Fibroblast of skin of right quadriceps (primary cell): ENCODE results near the gene PLCB1.
A peak's percentile ranks its signal among the peaks of the same experiment; 100 is the strongest.

Experiments used
- DNase-seq: peaks from one replicate; pipeline ENCODE4 v3.0.0-alpha.2; 2013

The PLCB1 gene

DNA sequence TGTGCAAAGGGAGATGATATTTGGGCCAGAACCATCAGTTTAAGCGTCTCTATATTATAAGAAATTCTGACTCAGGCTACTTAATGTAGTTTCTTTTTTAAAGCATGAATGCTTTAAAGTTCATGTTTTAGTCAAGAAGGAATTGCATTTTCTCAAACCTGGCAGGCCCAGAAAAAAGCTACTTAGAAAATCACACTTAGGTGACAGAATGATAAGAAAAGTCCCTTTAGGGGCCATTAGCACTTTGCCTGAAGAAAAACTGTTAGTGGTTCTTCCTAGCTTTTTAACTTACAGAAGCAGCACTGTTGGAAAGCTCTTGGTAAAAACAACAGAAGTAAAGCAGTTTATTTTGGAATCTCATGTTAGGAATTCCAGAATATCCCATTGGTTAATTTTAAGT, 387.8 kb downstream of the PLCB1 start:
- no peak for DNase-seq

DNA sequence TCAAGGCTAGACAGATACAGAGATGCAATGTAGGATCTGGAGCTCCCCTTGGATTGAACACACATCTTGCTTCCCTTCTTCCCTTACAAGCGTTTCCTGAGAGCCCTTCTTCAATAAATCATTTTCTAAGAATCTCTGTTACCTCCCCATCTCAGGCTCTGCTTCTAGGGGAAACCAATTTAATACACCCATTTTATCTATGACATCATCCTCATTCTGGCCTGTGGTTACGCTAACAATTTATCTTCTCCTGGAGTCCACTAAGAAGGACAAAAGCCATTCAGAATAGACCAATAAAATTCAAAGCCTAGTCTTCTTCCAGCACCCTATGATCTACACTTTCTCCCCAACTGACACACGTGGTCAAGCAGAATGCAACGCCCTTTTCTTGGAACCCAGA, 390.1 kb downstream of the PLCB1 start:
- DNase-seq: no peak

DNA sequence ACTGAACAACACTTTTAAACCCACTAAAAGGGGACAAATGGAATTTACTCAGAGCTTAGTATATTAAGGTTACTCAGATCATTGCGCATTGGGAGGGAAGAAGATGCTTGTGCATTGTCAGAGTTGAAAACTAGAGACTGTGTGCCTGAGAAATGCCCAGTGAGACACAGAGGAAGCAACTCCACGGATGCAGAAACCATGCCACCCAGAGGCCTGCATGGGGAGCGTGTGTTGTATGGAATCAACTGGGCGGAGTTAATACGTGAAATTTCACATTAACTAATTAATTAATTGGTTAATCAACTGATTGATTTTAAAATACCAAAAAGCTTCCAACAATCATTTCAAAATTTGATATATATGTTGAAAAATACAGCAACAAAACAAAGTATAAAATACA, 391.6 kb downstream of the PLCB1 start:
- DNase-seq: no peak

DNA sequence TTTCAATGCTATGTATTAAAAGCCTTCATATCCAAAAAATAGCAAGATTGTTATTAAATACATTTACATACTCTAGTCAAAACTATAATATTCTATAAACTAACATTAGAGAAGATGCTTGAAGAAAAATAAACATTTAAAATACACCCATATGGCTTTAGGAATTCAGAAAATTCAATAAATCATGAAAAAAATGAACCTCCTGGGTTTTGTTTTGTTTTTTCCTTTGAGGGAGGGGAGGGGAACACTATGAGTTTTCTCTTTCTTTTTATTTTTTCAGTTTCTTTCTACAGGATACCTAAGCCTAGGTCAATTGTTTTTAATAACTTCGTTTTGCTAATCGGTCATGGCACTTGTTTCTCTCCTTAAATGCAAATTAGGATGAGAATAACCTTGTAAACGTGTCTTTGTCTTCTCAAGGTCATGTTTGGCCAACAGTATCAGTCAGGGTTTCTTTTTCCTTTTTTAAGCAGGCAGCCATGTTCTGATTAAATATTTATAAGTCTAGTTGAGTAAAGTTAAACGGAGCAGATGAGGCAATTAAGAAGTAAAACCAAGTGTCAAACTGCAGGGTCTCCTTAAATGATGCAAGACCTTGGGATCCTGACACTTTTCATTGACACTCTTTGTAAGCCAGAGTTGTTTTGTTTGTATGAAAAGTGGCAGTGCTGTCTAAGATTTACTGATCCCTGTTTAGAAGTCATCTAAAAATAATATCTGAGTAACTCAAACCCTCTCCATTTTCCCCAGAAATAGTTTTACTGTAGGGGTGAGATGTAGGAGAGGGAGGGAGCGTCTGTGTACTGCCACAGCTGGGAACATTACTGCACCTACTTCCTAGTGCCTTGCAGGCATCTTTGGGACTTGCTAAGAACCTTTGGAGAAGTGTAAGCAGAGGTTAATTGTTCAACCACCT, 392.3 kb downstream of the PLCB1 start:
- no peak for DNase-seq

DNA sequence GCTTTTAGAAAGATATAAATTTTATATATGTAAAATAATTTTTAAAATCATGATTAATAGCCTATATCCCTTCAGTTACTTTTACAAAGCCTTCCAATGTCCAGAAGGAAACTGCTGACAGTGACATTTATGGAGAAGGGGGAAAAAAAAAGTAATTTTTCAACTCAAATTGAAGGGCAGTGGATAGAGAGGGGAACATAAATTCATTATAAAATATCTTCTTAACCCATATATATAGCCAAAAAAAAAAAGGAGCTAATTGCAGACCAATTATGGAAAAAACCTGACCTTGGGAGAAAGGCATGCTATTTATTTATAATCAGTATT, 392.9 kb downstream of the PLCB1 start:
- DNase-seq: no peak

DNA sequence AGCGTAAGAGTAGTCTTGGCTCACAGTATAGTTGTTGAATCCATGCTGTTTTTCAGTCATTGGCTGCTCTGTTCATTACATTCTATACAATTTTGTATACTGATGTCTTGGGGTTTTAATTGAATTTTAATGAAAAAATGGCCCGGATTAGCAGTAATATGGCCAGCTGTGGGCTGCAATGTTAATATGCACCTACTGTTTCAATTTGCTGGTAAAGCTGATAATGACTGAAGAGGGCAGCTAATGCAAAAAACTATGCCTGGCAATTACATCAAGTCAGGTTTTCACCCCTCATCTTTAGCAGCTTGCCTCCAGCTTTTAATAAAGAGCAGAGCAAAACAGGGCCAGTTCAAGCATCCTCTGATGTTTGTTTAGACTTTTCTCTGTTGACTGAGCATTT, 394.5 kb downstream of the PLCB1 start:
- DNase-seq: no peak

DNA sequence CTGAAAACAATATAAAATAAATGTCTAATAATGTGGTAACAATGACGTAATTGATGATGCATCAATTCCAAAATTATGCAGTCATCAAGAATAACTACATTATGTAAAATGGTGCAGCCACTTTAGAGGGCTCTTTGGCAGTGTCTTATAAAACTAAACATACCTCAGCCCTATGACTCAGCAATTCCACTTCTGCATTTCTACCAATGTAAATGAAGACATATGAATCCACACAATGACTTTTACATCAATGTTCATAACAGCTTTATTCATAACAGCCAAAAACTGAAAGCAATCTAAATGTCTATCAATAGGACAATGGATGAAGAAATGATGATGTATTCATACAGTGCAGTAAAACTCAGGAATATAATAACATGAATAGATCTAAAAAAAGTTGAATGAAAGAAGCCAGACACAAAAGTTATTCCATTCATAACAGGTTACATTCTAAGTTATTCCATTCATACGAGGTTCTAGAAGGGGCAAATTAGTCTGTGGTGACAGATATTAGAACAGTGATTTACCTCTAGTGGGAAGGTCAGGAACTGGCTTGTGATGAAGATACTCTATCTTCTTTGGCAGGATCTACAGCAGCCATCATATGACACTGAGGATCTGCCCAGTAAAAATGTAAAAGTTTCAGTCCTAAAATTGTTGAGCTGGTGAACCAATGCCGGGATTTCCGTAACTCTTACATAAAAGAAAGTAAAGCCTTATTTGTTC, 396.1 kb downstream of the PLCB1 start:
- peak; percentile 87 for DNase-seq

DNA sequence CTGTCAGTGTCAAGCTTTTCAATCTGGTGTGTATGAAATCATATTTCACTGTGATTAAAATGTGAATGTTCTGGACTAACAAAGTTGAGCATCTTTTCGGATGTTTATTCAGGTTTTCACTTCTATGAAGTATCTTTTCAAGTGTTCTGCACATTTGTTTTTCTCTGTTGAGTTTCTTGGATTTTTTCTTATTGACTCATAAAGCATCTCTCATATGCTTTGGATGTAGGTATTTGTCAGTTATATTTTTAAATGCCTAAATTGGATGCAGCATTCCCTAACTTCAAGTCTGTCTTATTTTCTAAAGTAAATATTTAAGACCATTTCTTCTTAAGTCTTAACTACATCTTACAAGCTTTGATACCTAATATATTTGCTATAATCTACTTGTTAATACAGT, 398.0 kb downstream of the PLCB1 start:
- peak; percentile 11 for DNase-seq

DNA sequence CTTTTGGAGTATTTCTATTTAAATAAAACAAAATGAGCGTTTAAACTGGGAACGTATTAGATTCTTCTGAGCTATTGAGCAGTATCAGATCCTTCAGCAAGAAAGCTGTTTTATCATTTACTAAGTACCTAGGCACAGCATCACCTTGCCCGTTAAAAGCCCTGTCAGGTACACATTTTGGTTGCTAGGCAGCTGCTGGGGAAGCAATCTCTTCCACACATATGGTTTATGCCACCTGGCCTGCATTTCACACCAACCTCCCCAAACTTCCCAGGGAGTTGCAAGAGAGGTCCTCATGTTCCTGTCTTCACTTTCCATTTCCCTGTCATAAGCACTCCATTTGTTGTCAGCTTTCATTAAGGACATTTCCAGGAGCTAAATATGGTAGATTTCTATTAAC, 400.1 kb downstream of the PLCB1 start:
- no peak for DNase-seq

DNA sequence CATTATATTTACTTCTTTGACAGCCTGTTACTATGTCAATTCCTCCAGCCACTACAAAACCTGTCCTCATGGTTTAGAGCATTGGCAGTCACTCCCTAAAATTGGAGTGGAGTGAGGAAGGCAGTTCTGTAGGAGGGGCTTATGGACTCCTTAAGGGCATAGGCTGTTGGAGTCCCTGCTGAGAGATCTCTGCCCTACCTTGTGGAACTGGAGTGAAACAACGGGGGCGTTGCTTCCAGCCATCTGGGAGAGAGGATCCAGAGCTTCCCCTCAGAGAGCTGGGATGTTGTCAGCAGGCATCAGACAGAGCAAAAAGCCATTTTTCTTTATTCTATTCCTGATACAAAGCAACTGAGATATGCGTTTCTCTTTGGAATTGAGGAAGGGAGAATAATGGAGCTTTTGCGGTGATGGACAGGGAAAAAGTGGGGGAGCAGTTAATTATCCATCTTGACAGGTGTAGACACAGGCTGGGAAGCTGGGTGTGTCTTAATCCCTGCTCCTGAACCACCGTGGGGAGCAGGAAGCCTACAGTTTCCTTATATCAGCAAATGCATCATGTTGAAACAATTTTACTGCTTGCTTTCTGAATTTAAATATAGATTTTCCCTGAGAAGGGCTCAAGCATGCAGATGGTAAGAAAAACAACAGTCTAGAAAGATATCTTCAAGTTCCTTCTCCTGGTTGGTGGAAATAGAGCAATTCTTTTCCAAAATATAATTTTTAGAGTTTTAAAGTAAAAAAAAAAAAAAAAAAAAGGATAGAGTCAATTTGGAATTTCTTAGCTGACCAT, 402.5 kb downstream of the PLCB1 start:
- DNase-seq: no peak

DNA sequence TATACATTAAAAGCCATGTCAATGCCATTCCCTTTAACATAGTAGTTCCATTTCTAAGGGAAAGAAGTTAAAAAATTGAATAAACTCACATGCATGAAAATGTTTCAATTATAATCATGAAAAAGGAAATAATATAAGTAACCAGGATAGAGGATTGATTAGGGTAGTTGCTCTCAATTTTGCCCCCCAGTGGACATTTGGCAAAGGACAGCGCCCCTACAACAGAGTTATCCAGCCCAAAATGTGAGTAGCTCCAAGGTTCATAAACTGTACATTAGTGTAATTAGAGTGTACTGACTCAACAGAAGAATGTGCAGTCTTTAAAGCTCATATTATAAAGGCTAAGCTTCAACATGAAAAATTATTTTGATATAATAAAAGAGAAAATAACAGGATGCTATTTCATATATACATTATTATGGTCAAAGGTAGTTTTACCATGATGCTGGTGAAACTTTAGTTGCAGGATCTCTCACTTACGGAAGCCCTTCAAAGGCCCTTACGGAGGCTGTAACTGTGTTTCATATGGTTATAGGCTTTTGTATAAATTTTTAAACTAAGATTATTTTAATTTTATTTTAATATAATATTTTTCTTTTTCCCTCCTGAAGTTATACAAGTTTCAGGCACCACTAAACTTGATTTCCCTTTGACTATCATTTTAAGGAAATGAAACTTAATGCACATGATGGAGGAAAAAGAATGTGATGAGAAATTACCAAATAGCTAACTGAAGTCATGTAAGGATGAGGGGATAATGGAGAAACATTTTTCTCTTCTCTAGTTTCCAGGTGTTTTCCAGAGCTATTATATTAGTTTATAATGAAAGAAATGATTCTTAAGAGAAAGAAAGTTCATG, 403.6 kb downstream of the PLCB1 start:
- DNase-seq: peak; percentile 10

DNA sequence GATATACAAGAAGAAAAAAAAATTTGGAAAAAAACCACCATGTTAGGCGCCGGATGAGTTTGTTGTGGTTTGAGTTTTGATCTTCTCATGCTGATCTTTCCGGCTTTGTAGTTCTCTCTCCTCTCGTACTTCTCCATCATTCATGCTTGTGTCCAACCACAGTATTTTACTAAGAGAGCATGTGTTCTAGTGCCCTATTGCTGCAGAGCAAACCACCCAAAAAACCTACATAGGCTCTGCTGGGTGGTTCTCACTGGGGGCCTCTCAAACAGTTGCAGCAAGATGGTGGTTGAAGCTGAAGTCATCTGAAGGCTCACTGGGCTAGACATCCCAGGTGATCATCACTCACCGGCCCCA, 404.2 kb downstream of the PLCB1 start:
- DNase-seq: no peak

DNA sequence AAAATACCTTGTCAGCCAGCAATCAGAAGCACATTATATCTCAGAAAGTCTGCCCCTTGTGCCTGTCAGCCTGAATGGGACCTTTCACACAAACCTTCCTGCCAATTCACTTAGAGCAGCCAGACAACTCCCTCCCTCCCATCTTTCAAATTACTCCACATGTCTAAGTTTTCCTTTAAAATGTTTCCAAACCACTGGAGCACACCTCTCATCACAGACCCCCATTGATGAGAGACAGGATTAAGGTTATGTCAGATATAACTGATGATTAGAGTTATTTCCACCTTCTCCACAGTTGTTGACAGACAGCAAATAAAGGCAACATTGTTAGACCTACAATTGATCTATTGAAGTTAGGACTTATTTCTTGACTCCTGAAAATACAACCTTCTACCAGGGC, 408.4 kb downstream of the PLCB1 start:
- no peak for DNase-seq

DNA sequence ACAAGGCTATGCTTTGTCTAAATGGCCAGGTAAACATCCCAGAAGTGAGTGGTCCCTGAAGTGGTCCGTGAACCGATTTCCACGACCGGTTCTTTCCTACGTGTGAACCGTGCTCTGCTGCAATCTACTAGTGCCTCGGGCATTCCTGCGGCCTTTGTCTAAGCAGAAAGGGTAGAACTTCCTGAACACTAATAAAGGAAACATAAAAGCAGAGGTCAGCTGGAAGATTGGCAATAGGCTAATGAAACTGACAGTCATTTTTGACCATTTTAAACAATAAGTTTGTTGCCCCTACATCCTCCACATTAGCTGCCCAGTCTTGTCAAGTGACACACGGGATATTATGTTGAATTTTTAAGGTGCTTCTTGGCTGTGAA, 410.0 kb downstream of the PLCB1 start:
- DNase-seq: no peak

DNA sequence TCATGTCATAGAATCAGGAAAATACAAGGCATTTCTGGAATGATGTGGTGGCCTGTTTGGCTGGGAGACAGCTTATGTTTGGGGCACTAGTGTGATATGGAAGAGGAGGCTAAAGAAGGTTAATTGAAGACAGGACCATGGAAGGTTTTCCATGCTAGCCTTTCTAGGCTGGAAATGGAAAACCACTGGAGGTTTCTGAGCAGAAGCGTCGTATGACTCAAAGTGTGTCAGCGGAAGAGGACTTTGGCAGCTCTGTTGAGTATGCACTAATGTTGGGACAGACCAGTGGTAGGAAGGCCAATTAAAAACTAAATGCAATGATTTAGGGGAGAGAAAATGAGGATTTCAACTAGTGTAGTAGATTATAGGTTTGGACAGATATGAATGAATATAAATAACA, 413.1 kb downstream of the PLCB1 start:
- peak; percentile 42 for DNase-seq

DNA sequence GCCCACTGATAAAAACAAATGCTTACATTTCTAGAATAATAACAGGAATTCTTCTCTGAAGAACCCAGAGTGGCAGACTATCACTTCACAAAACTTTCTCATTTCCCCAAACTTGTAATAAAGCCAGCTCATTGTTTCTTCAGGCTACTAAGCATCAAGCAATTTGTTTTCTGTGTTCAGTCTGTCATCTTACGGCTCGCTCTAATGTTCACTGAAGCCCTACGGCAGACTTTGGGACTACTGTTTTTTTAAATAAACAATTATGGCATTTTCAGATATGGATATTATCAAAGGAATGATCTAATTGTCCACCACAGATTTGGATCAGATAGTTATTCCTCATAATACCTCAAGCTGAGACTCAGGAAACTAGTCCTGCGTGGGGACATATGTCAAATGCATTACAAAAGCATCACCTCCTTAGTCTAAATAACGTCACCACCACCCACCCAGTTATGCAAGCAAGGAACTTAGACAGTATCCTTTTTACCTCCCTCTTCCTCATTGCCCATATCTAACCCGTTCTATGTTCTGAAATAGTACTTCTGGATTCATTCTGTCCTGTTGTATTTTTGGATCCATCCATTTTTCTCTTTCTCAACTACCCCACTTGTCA, 415.1 kb downstream of the PLCB1 start:
- no peak for DNase-seq

DNA sequence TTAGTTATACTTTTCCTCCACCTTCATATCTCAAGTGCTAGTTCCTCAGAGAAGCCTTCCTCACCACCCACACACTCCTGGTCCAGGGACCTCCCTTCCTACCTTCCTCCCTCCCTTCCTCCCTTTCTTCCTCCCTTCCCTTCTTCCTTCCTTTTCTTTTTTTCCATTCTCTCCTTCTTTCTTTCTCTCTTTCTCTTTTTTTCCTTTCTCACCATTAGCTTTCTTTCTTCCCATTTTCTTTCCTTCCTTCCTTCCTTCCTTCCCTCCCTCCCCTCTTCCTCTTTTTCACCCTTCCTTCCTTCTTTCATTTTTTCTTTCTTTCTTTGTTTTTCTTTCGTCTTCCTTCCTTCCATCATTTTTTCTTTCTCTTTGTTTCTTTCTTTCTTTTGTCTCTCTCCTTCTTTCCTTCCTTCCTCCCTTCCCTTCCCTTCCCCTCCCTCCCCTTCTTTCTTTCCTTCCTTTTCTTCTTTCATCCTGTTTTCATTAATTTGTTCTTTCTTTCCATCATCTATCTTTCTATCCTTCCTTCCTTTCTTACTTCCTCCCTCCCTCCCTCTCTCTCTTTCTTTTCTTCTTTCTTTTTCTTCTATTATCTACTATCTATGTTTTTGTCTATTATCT, 416.0 kb downstream of the PLCB1 start:
- no peak for DNase-seq

DNA sequence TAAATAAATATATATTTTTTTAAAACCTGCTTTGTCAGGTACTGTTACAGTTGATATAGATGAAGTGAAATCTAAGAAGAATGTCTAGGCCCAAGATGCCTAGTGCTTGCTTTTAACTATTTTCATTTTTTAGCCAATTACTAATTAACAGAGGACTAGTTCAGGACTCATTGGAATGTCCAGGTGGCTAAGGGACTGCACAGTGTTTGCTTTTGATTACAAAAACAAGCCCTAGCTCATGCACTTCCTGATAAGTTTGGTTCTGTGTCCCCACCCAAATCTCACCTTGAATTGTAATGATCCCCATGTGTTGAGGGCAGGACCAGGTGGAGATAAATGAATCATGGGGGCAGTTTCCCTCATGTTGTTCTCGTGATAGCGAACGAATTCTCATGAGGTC, 417.1 kb downstream of the PLCB1 start:
- no peak for DNase-seq

DNA sequence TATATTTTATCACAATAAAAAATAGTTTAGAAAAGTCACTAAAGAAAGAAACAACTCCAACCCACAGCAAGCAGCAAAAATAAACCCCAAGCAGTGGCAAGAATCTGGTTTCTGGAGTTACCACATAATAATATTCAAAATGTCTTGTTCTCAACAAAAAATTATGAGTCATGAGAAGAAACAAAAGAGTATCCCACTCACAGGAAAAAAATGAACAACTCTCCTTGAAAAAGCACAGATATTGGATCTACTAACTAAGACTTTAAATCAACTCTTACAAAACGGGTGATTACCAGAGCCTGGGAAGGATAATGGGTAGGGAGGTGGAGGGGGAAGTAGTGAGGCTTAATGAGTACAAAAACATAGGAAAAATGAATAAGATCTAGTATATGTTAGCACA, 425.6 kb downstream of the PLCB1 start:
- DNase-seq: peak; percentile 18

DNA sequence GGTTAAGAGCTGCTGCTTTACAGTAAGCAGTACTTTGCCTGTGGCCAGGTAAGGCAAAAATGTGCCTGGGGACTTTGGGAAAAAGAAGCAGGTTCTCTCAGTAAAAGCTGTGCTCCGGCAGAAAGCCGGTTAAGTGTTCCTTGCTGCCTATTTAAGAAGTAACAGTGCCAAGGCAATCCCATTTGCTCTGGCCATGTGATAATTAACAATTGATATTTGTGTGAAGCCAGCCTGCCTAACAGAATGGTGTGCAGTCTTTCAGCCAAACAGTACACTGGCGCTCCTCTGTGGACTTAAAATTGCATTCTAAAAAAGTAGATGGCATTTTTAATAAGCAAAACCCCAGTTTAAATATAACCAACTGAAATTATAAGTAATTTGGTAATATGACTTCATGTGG, 430.3 kb downstream of the PLCB1 start:
- no peak for DNase-seq

DNA sequence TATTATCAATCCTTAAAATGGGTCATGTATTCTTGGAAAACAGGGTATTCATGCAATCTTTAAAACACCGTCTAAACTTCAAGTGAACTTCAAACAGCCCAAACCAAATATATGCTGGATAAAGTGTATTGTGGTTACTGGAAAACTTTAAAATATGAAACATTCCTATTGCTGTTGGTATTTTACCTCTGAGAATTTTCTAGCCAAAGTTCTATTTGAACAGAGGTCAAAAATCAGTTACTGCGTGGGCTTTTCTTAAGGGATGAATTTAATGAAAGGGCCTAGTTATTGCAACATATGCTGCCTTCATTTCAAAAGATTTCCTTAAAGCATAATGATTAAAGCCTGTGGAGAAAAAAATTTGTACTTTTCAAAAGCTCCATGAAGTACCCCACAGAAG, 436.0 kb downstream of the PLCB1 start:
- DNase-seq: peak; percentile 48

DNA sequence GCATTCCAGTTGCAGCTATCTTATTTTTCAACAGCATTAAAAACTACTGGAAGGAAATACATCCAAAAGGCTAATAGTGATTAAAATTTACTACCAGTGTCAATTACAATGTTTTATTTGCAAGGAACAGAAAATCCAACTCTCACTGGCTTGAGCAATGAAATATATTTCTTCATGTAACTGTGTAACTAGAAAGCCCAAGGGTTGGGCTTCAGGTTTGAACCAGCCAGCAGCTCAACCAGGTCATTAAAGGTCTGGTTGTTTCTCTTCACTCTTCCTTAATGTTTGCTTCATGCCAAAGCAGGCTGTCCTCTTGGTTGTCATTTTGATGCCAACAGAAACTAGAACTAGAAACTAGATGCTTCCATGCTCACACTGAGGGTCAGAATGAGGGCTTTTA, 437.7 kb downstream of the PLCB1 start:
- DNase-seq: no peak
